ENCODE results near the gene BCL11B. TPM values are rescaled to one million over a fixed set of nuclear protein-coding genes. Genes with fewer than 3 reads are reported as not detected.

Gene BCL11B
- total RNA-seq, 1 donor from 2014 or later = 0.23 TPM

DNA sequence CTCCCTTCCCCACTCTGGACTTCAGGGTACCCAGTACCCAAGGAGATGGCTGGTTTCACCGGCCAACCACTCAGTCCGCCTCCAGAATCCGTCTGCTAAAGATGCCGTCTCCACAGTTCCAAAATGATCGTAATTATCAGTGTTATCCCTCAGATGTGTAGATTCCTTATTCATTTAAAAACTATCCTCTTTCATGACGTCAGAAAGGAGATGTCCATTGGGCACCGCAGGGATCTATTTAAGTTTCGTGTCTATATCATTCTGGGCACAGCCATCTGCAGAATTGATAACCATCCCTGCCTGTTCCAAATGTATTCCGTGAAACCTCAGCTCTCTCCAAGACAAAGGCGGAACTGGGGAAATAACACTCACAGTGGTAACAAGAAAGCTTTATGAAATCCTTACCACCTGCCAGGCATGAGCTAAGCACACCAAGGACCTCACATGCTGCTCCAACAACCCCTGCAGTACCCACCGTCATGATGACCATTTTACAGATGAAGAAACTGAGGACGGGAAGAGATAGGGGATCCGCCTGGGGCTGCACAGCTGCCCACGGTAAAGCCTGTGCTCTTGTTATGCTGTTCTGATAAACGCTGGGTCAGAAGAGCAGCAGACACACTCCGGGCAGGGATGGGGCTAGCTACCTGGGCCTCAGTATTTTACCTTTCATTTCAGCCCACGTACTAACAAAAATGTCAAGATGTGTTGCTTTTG is 90.0 kb downstream of the BCL11B start:
- no peak for DNase-seq (ENCODE audit: low read depth)
- H3K4me3 ChIP-seq (ENCODE audit: low read depth, low read length) = no peak overlapping the region
- TF ChIP-seq, protein P1, sequence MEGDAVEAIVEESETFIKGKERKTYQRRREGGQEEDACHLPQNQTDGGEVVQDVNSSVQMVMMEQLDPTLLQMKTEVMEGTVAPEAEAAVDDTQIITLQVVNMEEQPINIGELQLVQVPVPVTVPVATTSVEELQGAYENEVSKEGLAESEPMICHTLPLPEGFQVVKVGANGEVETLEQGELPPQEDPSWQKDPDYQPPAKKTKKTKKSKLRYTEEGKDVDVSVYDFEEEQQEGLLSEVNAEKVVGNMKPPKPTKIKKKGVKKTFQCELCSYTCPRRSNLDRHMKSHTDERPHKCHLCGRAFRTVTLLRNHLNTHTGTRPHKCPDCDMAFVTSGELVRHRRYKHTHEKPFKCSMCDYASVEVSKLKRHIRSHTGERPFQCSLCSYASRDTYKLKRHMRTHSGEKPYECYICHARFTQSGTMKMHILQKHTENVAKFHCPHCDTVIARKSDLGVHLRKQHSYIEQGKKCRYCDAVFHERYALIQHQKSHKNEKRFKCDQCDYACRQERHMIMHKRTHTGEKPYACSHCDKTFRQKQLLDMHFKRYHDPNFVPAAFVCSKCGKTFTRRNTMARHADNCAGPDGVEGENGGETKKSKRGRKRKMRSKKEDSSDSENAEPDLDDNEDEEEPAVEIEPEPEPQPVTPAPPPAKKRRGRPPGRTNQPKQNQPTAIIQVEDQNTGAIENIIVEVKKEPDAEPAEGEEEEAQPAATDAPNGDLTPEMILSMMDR (conservative IDR thresholded peaks at IDR 0.05; ENCODE audit: low read depth, low read length) = no peak

DNA sequence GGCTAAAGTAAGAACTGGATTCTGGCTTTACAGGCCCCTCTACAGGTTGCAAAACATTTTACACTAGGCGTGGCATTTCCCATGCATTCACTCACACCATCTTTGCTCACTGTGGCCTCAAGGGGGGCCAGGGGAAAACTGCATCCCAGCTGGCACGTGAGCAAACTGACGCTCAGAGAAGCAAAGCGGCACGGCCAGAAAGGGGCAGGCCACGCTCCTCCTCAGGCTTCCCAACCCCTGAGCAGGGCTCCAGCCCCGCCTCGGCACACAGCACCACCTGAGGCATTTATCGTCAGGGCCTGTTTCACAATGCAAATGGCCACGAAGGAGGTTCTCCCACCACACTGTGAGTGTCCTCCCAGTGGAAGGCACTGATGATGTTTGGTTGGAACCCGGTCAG is 90.8 kb downstream of the BCL11B start:
- DNase-seq (ENCODE audit: low read depth) = no peak
- TF ChIP-seq, protein P1 (conservative IDR thresholded peaks at IDR 0.05; ENCODE audit: low read depth, low read length) = no peak
- no peak overlapping the region for H3K4me3 ChIP-seq (ENCODE audit: low read depth, low read length)

DNA sequence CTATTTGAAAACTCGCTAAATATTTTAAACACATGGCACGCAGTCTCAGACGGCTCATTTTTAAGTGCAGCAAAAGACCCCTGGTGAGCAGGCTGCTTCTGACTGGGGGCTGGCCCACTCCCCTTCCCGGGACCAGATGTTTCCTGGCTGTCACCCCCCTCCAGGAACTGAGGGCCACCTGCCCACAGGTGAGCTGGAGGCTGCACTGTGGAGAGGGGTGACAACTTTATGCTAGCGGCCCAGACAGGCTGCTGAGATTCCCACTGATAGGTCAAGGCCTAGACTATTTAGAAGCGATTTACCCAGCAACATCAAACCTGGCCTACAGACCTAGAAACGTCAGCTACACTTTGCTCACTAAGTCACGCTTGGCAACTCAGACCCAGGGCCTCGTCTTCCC is 92.1 kb downstream of the BCL11B start:
- TF ChIP-seq, protein P1 (conservative IDR thresholded peaks at IDR 0.05; ENCODE audit: low read depth, low read length) = no peak
- no peak for DNase-seq (ENCODE audit: low read depth)
- no peak overlapping the region for H3K4me3 ChIP-seq (ENCODE audit: low read depth, low read length)

DNA sequence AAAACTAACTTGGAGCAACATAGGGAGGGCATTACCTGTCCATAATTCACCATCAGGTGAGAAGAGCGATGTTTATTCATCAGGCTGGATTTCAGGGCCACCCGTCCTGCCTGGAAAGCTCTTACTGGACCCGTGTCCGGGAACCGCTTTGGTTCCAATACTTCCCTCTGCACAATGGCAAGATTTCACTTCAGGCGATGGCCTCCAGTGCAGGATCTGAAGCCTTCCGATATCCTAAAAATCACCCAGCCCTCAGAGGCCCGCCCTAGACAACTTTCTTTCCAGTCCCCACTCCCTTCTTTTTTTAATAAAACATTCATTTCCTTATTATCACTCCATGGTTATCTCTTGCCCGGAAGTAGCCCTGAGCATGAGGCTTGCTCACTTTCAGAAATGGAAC is 92.5 kb downstream of the BCL11B start:
- no peak overlapping the region for H3K4me3 ChIP-seq (ENCODE audit: low read depth, low read length)
- no peak for DNase-seq (ENCODE audit: low read depth)
- TF ChIP-seq, protein P1 (conservative IDR thresholded peaks at IDR 0.05; ENCODE audit: low read depth, low read length) = no peak

DNA sequence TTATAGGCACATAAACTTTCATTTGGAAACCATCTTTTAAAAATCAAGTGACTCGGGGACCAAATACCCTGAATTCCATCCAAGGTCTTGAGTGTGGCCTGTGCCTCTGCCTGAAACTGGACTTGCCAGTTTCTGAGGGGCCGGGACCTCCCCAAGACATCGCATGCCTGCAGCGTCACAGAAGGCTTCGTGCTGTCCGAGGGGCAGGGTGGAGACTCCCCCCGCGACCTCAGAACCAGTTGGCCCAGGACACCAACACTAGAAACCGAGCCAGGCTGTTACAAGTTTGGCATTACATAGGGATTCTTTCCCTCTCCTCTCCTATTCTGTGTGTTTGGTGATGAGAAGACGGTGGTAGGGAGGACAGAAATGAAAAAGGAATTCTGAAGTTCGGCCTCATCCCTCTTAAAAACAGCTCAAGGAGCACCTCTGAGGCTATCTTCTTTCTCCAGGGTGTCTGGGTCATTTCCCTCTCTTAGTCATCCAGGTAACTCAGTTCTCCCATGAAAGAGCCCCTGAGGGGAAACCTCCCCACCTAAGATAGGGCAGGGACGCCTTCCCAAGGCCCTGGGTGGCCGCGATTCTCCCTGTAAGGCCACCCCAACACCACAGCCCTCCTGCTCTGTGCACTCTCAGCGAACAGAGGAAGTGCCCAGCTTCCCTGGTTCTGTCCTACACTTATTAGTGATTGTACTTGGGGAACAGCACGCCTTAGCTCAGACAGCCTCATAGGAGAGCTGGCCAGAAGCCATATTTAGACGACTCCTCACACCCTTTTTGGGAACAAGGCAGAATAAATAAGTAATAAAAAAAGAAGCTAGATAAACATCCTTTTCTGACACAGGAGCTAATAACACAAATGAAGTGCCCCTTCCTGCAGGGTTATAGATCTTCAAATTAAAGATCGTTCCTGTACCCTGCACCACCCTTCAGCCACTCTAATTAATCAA is 93.8 kb downstream of the BCL11B start:
- TF ChIP-seq, protein P1 (conservative IDR thresholded peaks at IDR 0.05; ENCODE audit: low read depth, low read length) = no peak
- no peak overlapping the region for H3K4me3 ChIP-seq (ENCODE audit: low read depth, low read length)
- no peak for DNase-seq (ENCODE audit: low read depth)

DNA sequence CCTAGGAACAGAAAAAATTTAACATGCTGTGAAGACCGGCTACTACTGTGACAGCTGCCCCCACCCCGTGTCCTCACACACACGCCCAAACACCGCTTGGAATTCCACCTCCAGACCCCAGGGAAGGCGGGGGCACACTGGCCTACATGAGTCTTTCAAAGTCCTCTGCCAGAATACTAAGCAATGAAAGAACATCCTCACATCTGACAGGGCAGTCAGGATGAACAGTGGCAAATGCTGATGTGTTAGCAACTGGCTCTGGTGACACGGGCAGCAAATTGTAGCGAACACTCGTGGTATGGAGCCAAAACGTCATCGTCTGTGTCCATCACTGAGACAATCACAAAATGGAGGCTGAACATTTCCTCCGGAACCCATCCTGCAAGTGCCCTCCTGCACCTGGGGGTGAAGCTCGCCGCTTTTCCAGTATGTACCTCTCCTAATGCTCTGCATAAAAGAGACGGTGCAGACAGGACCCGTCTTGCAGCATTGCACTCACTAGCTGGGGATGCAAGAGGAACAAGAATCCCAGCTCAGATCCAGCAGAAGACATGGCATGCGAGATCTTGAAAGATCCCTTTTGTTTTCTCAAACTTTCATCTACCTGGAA is 94.8 kb downstream of the BCL11B start:
- no peak overlapping the region for H3K4me3 ChIP-seq (ENCODE audit: low read depth, low read length)
- TF ChIP-seq, protein P1 (conservative IDR thresholded peaks at IDR 0.05; ENCODE audit: low read depth, low read length) = no peak
- no peak for DNase-seq (ENCODE audit: low read depth)
